Adipocyte (in vitro differentiated cells): ENCODE measurements around the gene SERPINE2.

Source experiments
- DNase-seq: peaks from one replicate; pipeline ENCODE4 v3.0.0-alpha.2; 2015; ENCODE audit warnings: low read depth
- H3K27me3 ChIP-seq: replicated peaks from 2 replicates; pipeline ENCODE4 v1.7.0; 2013; ENCODE audit warnings: mild to moderate bottlenecking, low read length, moderate library complexity; ENCODE audit not compliant: control insufficient read depth, insufficient read depth
- H3K36me3 ChIP-seq: 2 replicates; pipeline ENCODE4 v1.7.0; 2013; ENCODE audit warnings: low read length, mild to moderate bottlenecking, moderate library complexity; ENCODE audit not compliant: control insufficient read depth, insufficient read depth, severe bottlenecking
- H3K4me1 ChIP-seq: 2 replicates; pipeline ENCODE4 v1.7.0; 2013; ENCODE audit warnings: mild to moderate bottlenecking, low read length, moderate library complexity; ENCODE audit not compliant: control insufficient read depth, insufficient read depth
- H3K4me3 ChIP-seq: 2 replicates; pipeline ENCODE4 v1.7.0; 2013; ENCODE audit warnings: mild to moderate bottlenecking, low read length, moderate library complexity
- H3K9ac ChIP-seq: 2 replicates; pipeline ENCODE4 v1.7.0; 2013; ENCODE audit warnings: mild to moderate bottlenecking, low read length, moderate library complexity
- H3K9me3 ChIP-seq: 2 replicates; pipeline ENCODE4 v1.7.0; 2013; ENCODE audit warnings: mild to moderate bottlenecking, low read length, moderate library complexity; ENCODE audit not compliant: control insufficient read depth

The SERPINE2 gene

GRCh38 chr2:224029876-224030275, 9.2 kb downstream of the SERPINE2 start:
- Histone ChIP-seq H3K4me1 (no peaks in the 10 kb centered on the region), H3K9me3 (no peaks in the 10 kb centered on the region), H3K9ac (no peak overlapping the region), H3K4me3 (no peak overlapping the region), H3K27me3 (no peaks in the 10 kb centered on the region), H3K36me3 (no peaks in the 10 kb centered on the region)
- no peak for DNase-seq

GRCh38 chr2:224027931-224028330, 11.2 kb downstream of the SERPINE2 start:
- Histone ChIP-seq H3K9me3 (no peaks in the 10 kb centered on the region), H3K36me3 (no peaks in the 10 kb centered on the region), H3K27me3 (no peaks in the 10 kb centered on the region), H3K4me3 (no peak overlapping the region), H3K9ac (no peak overlapping the region), H3K4me1 (peaks cover 5% of the 10 kb centered on the region)
- no peak for DNase-seq

GRCh38 chr2:224027070-224027469, 12.0 kb downstream of the SERPINE2 start:
- Histone ChIP-seq H3K27me3 (no peaks in the 10 kb centered on the region), H3K4me3 (no peak overlapping the region), H3K9me3 (no peaks in the 10 kb centered on the region), H3K9ac (no peak overlapping the region), H3K36me3 (no peaks in the 10 kb centered on the region), H3K4me1 (peaks cover 5% of the 10 kb centered on the region)
- DNase-seq = no peak

- Histone ChIP-seq H3K9ac (no peak overlapping the region), H3K4me3 (no peak overlapping the region), H3K36me3 (no peaks in the 10 kb centered on the region), H3K27me3 (no peaks in the 10 kb centered on the region), H3K9me3 (no peaks in the 10 kb centered on the region), H3K4me1 (peaks cover 5% of the 10 kb centered on the region)
- DNase-seq = no peak
These were observed 13.2 kb downstream of the SERPINE2 start for GRCh38 chr2:224025874-224026273.

- Histone ChIP-seq H3K27me3 (no peaks in the 10 kb centered on the region), H3K9me3 (no peaks in the 10 kb centered on the region), H3K9ac (no peak overlapping the region), H3K4me3 (no peak overlapping the region), H3K36me3 (no peaks in the 10 kb centered on the region), H3K4me1 (peaks cover 5% of the 10 kb centered on the region)
- DNase-seq = no peak
These were observed 14.8 kb downstream of the SERPINE2 start for GRCh38 chr2:224024270-224024669.

GRCh38 chr2:224023188-224023587, 15.9 kb downstream of the SERPINE2 start:
- no peaks in the 10 kb centered on the region for H3K27me3 ChIP-seq
- no peak overlapping the region for H3K9ac ChIP-seq
- no peak overlapping the region for H3K4me3 ChIP-seq
- DNase-seq = peak; percentile 47
- no peaks in the 10 kb centered on the region for H3K9me3 ChIP-seq
- no peaks in the 10 kb centered on the region for H3K36me3 ChIP-seq
- H3K4me1 ChIP-seq = peaks cover 5% of the 10 kb centered on the region

- DNase-seq = no peak
- no peaks in the 10 kb centered on the region for H3K27me3 ChIP-seq
- H3K4me1 ChIP-seq = peaks cover 5% of the 10 kb centered on the region
- no peaks in the 10 kb centered on the region for H3K9me3 ChIP-seq
- no peaks in the 10 kb centered on the region for H3K36me3 ChIP-seq
- no peak overlapping the region for H3K4me3 ChIP-seq
- H3K9ac ChIP-seq = no peak overlapping the region
These were observed 16.6 kb downstream of the SERPINE2 start for GRCh38 chr2:224022486-224022885.

GRCh38 chr2:224020523-224020922, 18.6 kb downstream of the SERPINE2 start:
- H3K27me3 ChIP-seq = no peaks in the 10 kb centered on the region
- no peak overlapping the region for H3K9ac ChIP-seq
- no peaks in the 10 kb centered on the region for H3K36me3 ChIP-seq
- no peak for DNase-seq
- peaks cover 5% of the 10 kb centered on the region for H3K4me1 ChIP-seq
- H3K4me3 ChIP-seq = no peak overlapping the region
- H3K9me3 ChIP-seq = no peaks in the 10 kb centered on the region

GRCh38 chr2:224017957-224018356, 21.1 kb downstream of the SERPINE2 start:
- DNase-seq = no peak
- no peaks in the 10 kb centered on the region for H3K4me1 ChIP-seq
- no peaks in the 10 kb centered on the region for H3K27me3 ChIP-seq
- H3K36me3 ChIP-seq = peaks cover 4% of the 10 kb centered on the region
- H3K9me3 ChIP-seq = no peaks in the 10 kb centered on the region
- H3K4me3 ChIP-seq = no peak overlapping the region
- no peak overlapping the region for H3K9ac ChIP-seq

GRCh38 chr2:224016963-224017362, 22.1 kb downstream of the SERPINE2 start:
- Histone ChIP-seq H3K4me1 (no peaks in the 10 kb centered on the region), H3K4me3 (no peak overlapping the region), H3K9ac (no peak overlapping the region), H3K9me3 (no peaks in the 10 kb centered on the region), H3K36me3 (peaks cover 6% of the 10 kb centered on the region), H3K27me3 (no peaks in the 10 kb centered on the region)
- DNase-seq = no peak

GRCh38 chr2:224014336-224014735, 24.8 kb downstream of the SERPINE2 start:
- DNase-seq = no peak
- peaks cover 10% of the 10 kb centered on the region for H3K4me1 ChIP-seq

GRCh38 chr2:224011837-224012236, 27.2 kb downstream of the SERPINE2 start:
- Histone ChIP-seq H3K4me1 (peaks cover 20% of the 10 kb centered on the region), H3K36me3 (peaks cover 6% of the 10 kb centered on the region), H3K9me3 (no peaks in the 10 kb centered on the region), H3K27me3 (no peaks in the 10 kb centered on the region), H3K9ac (no peak overlapping the region), H3K4me3 (no peak overlapping the region)
- no peak for DNase-seq

More at GRCh38 chr2:224014336-224014735, 24.8 kb downstream of the SERPINE2 start:
- no peaks in the 10 kb centered on the region for H3K27me3 ChIP-seq
- H3K4me3 ChIP-seq = no peak overlapping the region
- H3K9ac ChIP-seq = no peak overlapping the region
- no peaks in the 10 kb centered on the region for H3K9me3 ChIP-seq
- peaks cover 6% of the 10 kb centered on the region for H3K36me3 ChIP-seq
